GM19043 (cell line): ENCODE data around the gene NRBF2.
"Not testable (repeated sequence)": the region's sequence is repeated elsewhere in the genome, so short reads cannot be mapped to it uniquely, and the experiment has no call there.

Source experiments
- ATAC-seq: cut with Tn5 transposase; IDR thresholded peaks from one replicate; pipeline ENCODE4 v1.9.1; 2021; ENCODE audit warnings: low read depth; ENCODE audit not compliant: unreplicated experiment

Gene NRBF2

GRCh38 chr10:63116452-63117072, 16.6 kb upstream of the NRBF2 start:
- no peak for ATAC-seq

DNA sequence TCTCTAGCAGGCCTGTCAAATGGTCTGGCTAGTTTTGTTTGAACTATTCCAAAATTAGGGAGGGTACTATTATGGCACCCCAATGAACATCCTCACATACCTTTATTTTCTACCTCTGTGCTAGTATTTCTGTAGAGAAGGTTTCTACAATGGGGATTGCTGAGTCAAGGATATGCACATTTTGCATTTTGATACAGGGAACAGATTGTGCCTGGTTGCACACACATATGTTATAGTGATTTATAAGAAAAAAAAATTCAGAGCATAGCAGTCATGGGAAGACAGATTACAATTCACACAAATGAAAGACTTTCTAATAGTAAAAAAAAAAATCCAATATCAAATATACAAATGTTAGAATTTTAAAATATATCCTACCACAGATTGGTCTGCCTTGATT, 14.1 kb upstream of the NRBF2 start:
- no peak for ATAC-seq

DNA sequence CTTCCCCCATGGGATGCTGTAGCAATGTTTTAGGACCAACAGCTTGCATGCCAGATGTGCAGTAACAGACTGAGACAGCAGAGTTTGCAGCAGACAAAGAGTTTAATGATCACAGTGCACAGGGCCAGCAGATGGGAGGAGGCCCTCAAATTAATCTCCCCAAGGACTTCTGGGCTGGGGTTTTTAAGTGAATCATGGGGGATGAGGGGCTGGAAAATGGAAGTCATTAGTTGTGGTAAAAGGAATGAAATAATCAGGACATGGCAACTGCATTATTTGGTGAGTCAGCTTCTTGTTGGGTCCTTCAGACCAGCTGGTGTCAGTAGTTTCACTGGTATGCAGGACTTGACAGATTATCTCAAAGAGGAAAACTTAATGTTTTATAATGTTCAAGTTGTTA, 12.6 kb upstream of the NRBF2 start:
- no peak for ATAC-seq

DNA sequence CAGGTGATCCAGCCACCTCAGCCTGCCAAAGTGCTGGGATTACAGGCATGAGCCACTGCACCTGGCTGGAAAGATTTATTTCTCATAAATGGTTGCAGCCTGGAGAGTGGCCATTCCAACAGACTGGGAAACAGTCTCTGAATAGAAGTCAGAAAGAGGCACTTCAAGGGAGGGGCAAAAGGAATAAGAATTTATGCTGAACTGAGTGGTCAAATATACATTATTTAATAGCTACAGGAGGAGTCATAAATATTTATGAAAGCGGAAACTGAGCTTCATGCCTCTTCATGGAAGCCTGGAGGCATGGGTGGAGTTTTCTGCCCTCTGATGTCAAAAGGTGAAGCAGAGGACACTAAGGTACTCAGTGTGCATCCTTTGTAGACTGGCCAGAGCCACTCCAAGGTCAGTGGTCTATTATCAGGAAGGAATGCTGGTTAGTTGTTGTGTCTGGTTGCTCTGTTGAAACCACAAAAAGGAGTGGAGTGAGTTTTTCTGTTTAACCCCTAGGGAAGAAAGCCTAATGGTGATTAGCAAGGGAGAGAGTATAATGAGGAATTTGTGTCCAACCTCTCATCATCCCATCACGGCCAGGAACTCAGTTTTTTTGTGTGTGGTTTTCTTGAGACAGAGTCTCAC, 9.3 kb upstream of the NRBF2 start:
- ATAC-seq = no peak

DNA sequence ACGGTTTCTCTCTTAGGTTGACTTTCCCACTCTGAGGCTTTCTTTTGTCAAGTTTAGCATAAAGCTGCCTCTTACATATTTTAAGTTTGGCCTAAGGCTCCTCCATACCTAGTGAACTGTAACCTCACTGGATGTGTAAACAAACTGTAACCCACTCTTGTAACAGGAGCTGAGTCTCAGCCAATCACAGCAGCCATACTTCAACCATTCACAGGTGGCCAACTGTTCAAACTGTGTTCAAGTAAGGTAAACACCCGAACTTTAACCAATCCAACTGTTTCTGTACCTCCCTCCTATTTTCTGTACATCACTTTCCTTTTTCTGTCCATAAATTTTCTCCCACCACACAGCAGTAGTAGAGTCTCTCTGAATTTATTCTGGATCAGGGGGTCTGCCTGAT, 7.7 kb upstream of the NRBF2 start:
- no peak for ATAC-seq

GRCh38 chr10:63128443-63128842, 4.7 kb upstream of the NRBF2 start:
- ATAC-seq = no peak

DNA sequence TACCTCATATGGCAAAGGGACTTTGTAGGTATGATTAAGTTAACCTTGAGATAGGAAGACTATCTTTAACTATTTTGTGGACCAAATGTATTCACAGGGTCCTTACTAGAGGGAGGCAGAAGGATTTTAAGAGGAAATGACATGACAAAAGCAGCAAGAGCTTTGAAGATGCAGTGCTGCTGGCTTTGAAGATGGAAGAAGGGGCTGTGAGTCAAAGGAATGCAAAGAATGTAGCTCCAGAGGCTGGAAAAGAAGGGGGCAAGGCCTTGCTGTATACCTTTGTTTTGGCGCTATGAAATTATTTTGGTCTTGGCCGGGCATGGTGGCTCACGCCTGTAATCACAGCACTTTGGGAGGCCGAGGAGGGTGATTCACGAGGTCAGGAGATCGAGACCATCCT, 3.2 kb upstream of the NRBF2 start:
- no peak for ATAC-seq

- no peak for ATAC-seq
Observed at GRCh38 chr10:63132651-63133055, 475 bp upstream of the NRBF2 start.

- ATAC-seq = no peak
Observed at GRCh38 chr10:63133821-63134557, 861 bp downstream of the NRBF2 start.

DNA sequence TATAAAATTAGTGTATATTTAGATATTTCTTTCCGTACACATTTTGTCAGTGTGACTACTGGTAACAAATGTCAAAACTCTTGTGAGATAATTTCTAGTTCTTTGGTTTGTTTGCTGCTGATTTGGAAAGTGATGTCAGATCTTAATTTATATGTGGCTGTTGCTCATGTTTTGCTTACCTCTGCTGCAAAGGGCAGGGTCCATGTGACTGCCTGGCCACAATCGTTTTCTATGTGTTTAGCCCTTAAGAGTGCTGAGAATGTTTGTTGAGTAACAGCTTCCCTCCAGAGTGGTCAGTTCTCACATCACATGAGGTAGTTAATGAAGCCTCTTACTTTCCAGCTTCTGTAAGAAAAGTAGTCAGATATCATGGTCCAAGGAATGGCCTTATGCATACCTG, 4.2 kb downstream of the NRBF2 start:
- ATAC-seq = no peak

GRCh38 chr10:63140077-63140476, 6.9 kb downstream of the NRBF2 start:
- ATAC-seq = no peak

DNA sequence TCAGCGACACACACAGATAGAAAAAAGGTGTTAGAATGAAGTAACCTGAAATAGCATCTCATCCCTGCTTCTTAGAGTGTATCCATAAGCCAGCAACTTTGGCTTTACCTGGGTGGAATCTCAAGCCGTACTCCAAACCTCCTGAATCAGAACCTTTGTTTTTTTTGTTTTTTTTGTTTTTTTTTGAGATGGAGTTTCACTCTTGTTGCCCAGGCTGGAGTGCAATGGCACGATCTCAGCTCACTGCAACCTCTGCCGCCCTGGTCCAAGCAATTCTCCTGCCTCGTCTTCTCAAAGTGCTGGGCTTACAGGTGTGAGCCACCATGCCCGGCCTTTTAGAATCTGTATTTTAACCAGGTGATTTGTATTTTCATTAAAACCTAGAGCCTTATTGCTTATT, 9.0 kb downstream of the NRBF2 start:
- no peak for ATAC-seq

- ATAC-seq = no peak
Observed at GRCh38 chr10:63143987-63144386, 10.9 kb downstream of the NRBF2 start.

- no peak for ATAC-seq
Observed at GRCh38 chr10:63145782-63146181, 12.7 kb downstream of the NRBF2 start.

GRCh38 chr10:63146503-63146902, 13.4 kb downstream of the NRBF2 start:
- ATAC-seq = no peak

DNA sequence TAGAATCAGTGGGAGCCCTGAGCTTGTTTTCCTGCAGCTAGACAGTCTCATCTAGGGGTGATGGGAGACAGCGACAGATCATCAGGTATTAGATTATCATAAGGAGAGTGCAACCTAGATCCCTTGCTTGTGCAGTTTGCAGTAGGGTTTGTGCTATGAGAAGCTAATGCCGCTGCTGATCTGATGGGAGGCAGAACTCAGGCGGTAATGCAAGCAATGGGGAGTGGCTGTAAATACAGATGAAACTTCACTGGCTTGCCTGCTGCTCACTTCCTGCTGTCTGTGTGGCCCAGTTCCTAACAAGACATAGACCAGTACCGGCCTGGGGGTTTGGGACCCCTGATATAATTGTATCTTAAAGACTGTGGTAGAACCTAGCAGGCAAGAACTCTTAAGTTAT, 17.6 kb downstream of the NRBF2 start:
- no peak for ATAC-seq

DNA sequence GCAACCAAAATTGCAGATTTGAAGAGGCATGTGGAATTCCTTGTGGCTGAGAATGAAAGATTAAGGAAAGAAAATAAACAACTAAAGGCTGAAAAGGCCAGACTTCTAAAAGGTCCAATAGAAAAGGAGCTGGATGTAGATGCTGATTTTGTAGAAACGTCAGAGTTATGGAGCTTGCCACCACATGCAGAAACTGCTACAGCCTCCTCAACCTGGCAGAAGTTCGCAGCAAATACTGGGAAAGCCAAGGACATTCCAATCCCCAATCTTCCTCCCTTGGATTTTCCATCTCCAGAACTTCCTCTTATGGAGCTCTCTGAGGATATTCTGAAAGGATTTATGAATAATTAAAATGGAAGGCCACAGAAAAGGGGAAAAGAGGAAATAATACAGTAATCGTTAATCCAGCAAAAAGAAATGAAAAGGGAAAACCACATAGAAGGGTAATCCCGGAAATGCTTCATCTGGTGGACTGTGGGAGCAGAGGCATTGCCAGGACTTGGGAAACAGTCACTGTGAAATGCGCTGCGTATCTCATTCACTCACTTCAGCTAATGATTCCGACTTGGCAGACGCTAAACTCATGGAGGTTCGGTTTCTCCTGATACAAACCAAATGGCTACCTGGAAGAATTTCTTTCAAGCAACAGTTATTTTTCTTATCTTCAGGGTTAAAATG, 20.9 kb downstream of the NRBF2 start:
- ATAC-seq = not testable (repeated sequence)

DNA sequence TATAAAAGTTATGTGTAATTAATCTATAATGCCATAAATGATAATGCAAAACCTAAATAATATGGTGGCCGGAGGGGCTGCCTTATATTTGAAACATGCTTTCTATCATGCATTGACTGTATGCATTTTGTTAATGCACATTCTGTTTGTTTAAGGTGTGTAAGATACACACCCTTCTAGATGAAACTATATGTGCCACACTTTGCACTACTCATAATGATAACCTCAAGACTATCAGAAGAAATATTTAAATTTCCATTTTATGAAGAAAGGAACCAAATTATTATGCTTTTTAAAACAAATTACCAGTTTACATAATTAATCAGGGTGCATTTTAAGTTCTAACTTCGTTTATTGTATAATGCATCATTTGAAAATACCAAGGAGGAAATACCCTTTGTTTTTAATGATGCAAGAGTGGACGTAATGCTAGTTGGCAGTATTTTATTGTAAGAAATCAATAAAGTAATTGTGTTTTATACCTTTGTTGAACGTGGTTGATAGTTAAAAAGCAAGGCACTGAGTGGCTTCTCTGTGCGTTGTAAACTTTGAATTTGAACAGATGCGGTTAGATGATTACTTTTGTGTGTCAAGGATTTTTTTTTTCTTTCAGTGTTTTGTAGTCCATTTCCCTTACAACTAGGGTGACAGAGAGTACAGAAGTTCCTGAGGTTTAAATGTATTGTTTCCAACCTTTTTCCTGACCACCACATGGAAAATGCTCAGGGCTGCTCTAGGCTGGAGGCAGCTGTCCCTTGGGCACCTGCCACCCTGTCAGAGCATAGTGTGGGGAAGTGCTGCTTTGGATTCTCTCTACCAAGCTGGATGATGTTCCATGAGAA, 21.6 kb downstream of the NRBF2 start:
- ATAC-seq = no peak

DNA sequence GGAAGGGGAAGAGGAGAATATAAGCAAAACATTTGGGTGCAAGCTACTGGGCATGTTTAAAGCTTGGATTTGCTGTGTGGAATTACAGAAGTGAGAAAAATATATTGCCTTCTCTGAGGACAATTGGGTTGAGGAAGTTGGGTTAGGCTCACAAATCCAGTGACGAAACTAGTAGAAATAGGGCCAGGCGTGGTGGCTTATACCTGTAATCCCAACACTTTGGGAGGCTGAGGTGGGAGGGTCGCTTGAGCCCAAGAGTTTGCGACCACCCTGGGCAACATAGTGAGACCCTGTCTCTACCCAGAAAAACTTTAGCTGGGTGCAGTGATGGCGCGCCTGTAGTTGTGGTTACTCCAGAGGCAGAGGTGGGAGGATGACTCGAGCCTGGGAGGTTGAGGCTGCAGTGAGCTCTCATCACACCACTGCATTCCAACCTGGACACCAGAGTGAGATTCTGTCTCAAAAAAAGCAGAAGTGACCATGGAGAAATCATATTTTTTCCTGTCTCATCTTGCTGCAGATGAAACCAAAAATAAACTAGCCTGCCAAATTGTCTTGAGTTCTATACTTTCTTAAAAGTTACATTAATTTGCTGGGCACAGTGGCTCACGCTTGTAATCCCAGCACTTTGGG, 22.4 kb downstream of the NRBF2 start:
- no peak for ATAC-seq

- no peak for ATAC-seq
Observed at GRCh38 chr10:63156236-63156635, 23.1 kb downstream of the NRBF2 start.
